WERI-Rb-1 (cell line): ENCODE data around the gene PDE4B.

Experiments
- DNase-seq: peaks from one replicate; pipeline ENCODE4 v3.0.0-alpha.2; 2020
- H3K27ac ChIP-seq: fragments of 250-450 bp; sonication (Bioruptor Pico); 2 replicates; pipeline ENCODE4 v1.5.1; 2020; ENCODE audit warnings: mild to moderate bottlenecking, moderate library complexity
- H3K27me3 ChIP-seq: fragments of 250-450 bp; sonication (Bioruptor Pico); 2 replicates; pipeline ENCODE4 v1.5.1; 2021; ENCODE audit warnings: mild to moderate bottlenecking, low read depth, moderate library complexity; ENCODE audit not compliant: insufficient read depth, severe bottlenecking
- H3K36me3 ChIP-seq: fragments of 250-450 bp; sonication (Bioruptor Pico); 2 replicates; pipeline ENCODE4 v1.5.1; 2020; ENCODE audit warnings: mild to moderate bottlenecking, moderate library complexity
- H3K4me3 ChIP-seq: 2 replicates; pipeline ENCODE4 v1.5.1; 2011; ENCODE audit warnings: low read depth, mild to moderate bottlenecking, control low read depth, low read length
- H3K9me3 ChIP-seq: fragments of 250-450 bp; sonication (Bioruptor Pico); 2 replicates; pipeline ENCODE4 v1.5.1; 2021; ENCODE audit warnings: mild to moderate bottlenecking, moderate library complexity; ENCODE audit not compliant: severe bottlenecking
- CTCF ChIP-seq: IDR thresholded peaks from 2 replicates; pipeline ENCODE4 v1.5.1; 2011; ENCODE audit warnings: low read depth, mild to moderate bottlenecking, control low read depth, inconsistent platforms, low read length

PDE4B gene

GRCh38 chr1:66248746-66249145 lies 456.1 kb downstream of the PDE4B start:
- Histone ChIP-seq H3K27me3 (no peaks in the 10 kb centered on the region), H3K36me3 (no peaks in the 10 kb centered on the region), H3K27ac (no peak overlapping the region), H3K4me3 (no peak overlapping the region), H3K9me3 (no peaks in the 10 kb centered on the region)
- no peak for DNase-seq
- no peak for TF ChIP-seq CTCF

- H3K9me3 ChIP-seq: no peaks in the 10 kb centered on the region
- no peak for TF ChIP-seq CTCF
- DNase-seq: no peak
- no peaks in the 10 kb centered on the region for H3K27me3 ChIP-seq
- H3K4me3 ChIP-seq: no peak overlapping the region
- no peaks in the 10 kb centered on the region for H3K36me3 ChIP-seq
- H3K27ac ChIP-seq: no peak overlapping the region
These were observed 457.4 kb downstream of the PDE4B start for GRCh38 chr1:66250075-66250474.

GRCh38 chr1:66250478-66250877 lies 457.8 kb downstream of the PDE4B start:
- Histone ChIP-seq H3K9me3 (no peaks in the 10 kb centered on the region), H3K27ac (no peak overlapping the region), H3K4me3 (no peak overlapping the region), H3K27me3 (no peaks in the 10 kb centered on the region), H3K36me3 (no peaks in the 10 kb centered on the region)
- no peak for DNase-seq
- TF ChIP-seq CTCF: no peak

GRCh38 chr1:66251546-66251945 lies 458.9 kb downstream of the PDE4B start:
- peak; percentile 43 for DNase-seq
- Histone ChIP-seq H3K9me3 (no peaks in the 10 kb centered on the region), H3K27ac (no peak overlapping the region), H3K4me3 (no peak overlapping the region), H3K36me3 (no peaks in the 10 kb centered on the region), H3K27me3 (no peaks in the 10 kb centered on the region)
- no peak for TF ChIP-seq CTCF

- H3K9me3 ChIP-seq: no peaks in the 10 kb centered on the region
- no peaks in the 10 kb centered on the region for H3K27me3 ChIP-seq
- DNase-seq: no peak
- no peak overlapping the region for H3K27ac ChIP-seq
- peak; percentile 58 for TF ChIP-seq CTCF
- H3K36me3 ChIP-seq: no peaks in the 10 kb centered on the region
- H3K4me3 ChIP-seq: no peak overlapping the region
These were observed 460.7 kb downstream of the PDE4B start for GRCh38 chr1:66253330-66253921.

GRCh38 chr1:66254785-66255184 lies 462.1 kb downstream of the PDE4B start:
- no peaks in the 10 kb centered on the region for H3K27me3 ChIP-seq
- H3K9me3 ChIP-seq: no peaks in the 10 kb centered on the region
- no peak overlapping the region for H3K27ac ChIP-seq
- DNase-seq: no peak
- TF ChIP-seq CTCF: no peak
- no peaks in the 10 kb centered on the region for H3K36me3 ChIP-seq
- no peak overlapping the region for H3K4me3 ChIP-seq
